ENCODE results near the gene GNAI3. TPM values are rescaled to one million over a fixed set of nuclear protein-coding genes. Genes with fewer than 3 reads are reported as not detected.

The GNAI3 gene
- total RNA-seq, 1 experiment from 2014 or later, result 9.9 TPM

- Mint-ChIP-seq H3K27ac (no peak overlapping the region), H3K9me3 (no peaks in the 10 kb centered on the region; a peak in 1 of 5 replicates), H3K27me3 (ENCODE audit: low read depth) (peaks cover 20% of the 10 kb centered on the region), H3K36me3 (ENCODE audit: insufficient read depth in 1 of 3, low read depth in 3 of 3) (no peaks in the 10 kb centered on the region), H3K4me1 (peaks cover 4 to 8% of the 10 kb centered on the region in 2 experiments), H3K4me3 (no peak overlapping the region)
- Histone ChIP-seq H2BK5ac (ENCODE audit: insufficient read length, low read length) (no peak overlapping the region), H2BK15ac (ENCODE audit: low read depth, low read length) (no peak overlapping the region), H2BK20ac (ENCODE audit: low read depth, low read length, poor library complexity, severe bottlenecking) (no peak overlapping the region), H4K91ac (ENCODE audit: insufficient read length, low read depth, low read length) (no peak overlapping the region), H3K79me1 (ENCODE audit: insufficient read depth, low read depth, low read length, poor library complexity, severe bottlenecking) (no peaks in the 10 kb centered on the region), H2AK5ac (ENCODE audit: insufficient read length, low read length) (no peak overlapping the region), H3K4ac (ENCODE audit: low read depth, low read length) (no peak overlapping the region), H3K27ac (ENCODE audit: insufficient read length, low read depth, low read length) (no peak overlapping the region), H4K20me1 (ENCODE audit: control insufficient read depth, insufficient read depth, insufficient read length) (no peaks in the 10 kb centered on the region), H4K8ac (replicated peaks; ENCODE audit: insufficient read length, low read depth, low read length) (no peak overlapping the region), H3K23me2 (ENCODE audit: insufficient read length, low read depth, low read length, poor library complexity, severe bottlenecking) (peaks cover 4% of the 10 kb centered on the region), H3K4me1 (ENCODE audit: insufficient read depth, low read length) (no peaks in the 10 kb centered on the region), H3K14ac (ENCODE audit: insufficient read depth, low read length) (no peak overlapping the region; the same call in 1 of the 2 replicates), H2BK120ac (ENCODE audit: low read depth, low read length, poor library complexity, severe bottlenecking) (no peak overlapping the region), H3K23ac (ENCODE audit: insufficient read length, low read depth, low read length) (no peak overlapping the region), H3K18ac (ENCODE audit: insufficient read length, low read depth, low read length) (no peak overlapping the region), H3K9ac (ENCODE audit: extremely low read depth, insufficient read length, low read length) (no peak overlapping the region), H2AFZ (ENCODE audit: low read length) (no peak overlapping the region), H3K27me3 (ENCODE audit: insufficient read depth, low read length) (no peaks in the 10 kb centered on the region), H3T11ph (ENCODE audit: low read length) (no peak overlapping the region), H3K4me2 (ENCODE audit: insufficient read depth, insufficient read length, low read length) (no peak overlapping the region), H3K9me3 (ENCODE audit: control insufficient read depth, low read depth, low read length) (no peaks in the 10 kb centered on the region), H3K56ac (ENCODE audit: insufficient read length, low read depth, low read length) (no peak overlapping the region), H4K5ac (ENCODE audit: insufficient read length, low read depth, low read length) (no peak overlapping the region), H3K79me2 (ENCODE audit: insufficient read depth, low read length) (no peaks in the 10 kb centered on the region), H2BK12ac (ENCODE audit: insufficient read length, low read depth, low read length) (no peak overlapping the region)
- DNase-seq, result no peak
- TF ChIP-seq CTCF (conservative IDR thresholded peaks at IDR 0.05), result no peak
- no CpG with 5 or more reads among the region's 3 CpGs for WGBS (ENCODE audit: extremely low coverage, insufficient read length, low lambda C conversion rate)
Measured at GRCh38 chr1:109528712-109529111, 19.7 kb upstream of the GNAI3 start.

Measured in H9 (cell line).